SK-N-SH (cell line): ENCODE data around the gene SCART1. TPM values are rescaled to one million over a fixed set of nuclear protein-coding genes. Genes with fewer than 3 reads are reported as not detected.
"Not testable (repeated sequence)": the region's sequence is repeated elsewhere in the genome, so short reads cannot be mapped to it uniquely, and the experiment has no call there.

ENCODE experiments used
- CTCF ChIA-PET: fragments of 300-600, 350-600 bp; formaldehyde crosslinking; extraction: SDS; loops from one replicate; lab custom pipeline; 2021; lab: Yijun Ruan, JAX
- POLR2A ChIA-PET: fragments of 350-600 bp; sonication (Branson Sonifier 250); formaldehyde crosslinking; extraction: SDS; loops from one replicate; lab custom pipeline; 2020; ENCODE audit warnings: antibody characterized with exemption, inconsistent platforms; lab: Yijun Ruan, JAX
- DNase-seq: peaks from one replicate; pipeline ENCODE4 v3.0.0; 2012
- H2AFZ ChIP-seq: fragments of 200-600 bp; sonication (generic); 2 replicates; pipeline ENCODE4 v1.8.1; 2016; ENCODE audit warnings: antibody characterized with exemption, mild to moderate bottlenecking, low read depth
- H3F3A ChIP-seq: fragments of 200-600 bp; sonication (generic); replicated peaks from 2 replicates; pipeline ENCODE3; 2016; ENCODE audit warnings: antibody characterized with exemption, mild to moderate bottlenecking; ENCODE audit not compliant: insufficient read depth
- H3K27ac ChIP-seq, 2 experiments: fragments of 200-500 bp in 1 of 2; fragments of 200-600 bp in 1 of 2; sonication (Bioruptor generic) in 1 of 2; sonication (generic), shearing (Covaris generic) in 1 of 2; 2 replicates each; pipeline versions ENCODE4 v1.5.1 to v1.6.1; 2014 to 2016; ENCODE audit warnings: low read depth in 2 of 2, inconsistent platforms in 1 of 2, low read length in 1 of 2, mild to moderate bottlenecking in 1 of 2, mixed read lengths in 1 of 2
- H3K27me3 ChIP-seq: fragments of 200-600 bp; sonication (generic), shearing (Covaris generic); 2 replicates; pipeline ENCODE4 v1.6.1; 2016; ENCODE audit warnings: mixed run types; ENCODE audit not compliant: insufficient read depth
- H3K36me3 ChIP-seq, 2 experiments: fragments of 200-500 bp in 1 of 2; fragments of 200-600 bp in 1 of 2; sonication (Bioruptor generic) in 1 of 2; sonication (generic) in 1 of 2; replicated peaks in 1 of 2; 2 replicates each; pipeline versions ENCODE3 to v1.5.1; 2014 to 2016; ENCODE audit warnings: low read length in 1 of 2, mild to moderate bottlenecking in 1 of 2; ENCODE audit not compliant: insufficient read depth in 2 of 2, control insufficient read depth in 1 of 2
- H3K4me1 ChIP-seq, 2 experiments: fragments of 200-500 bp in 1 of 2; fragments of 200-600 bp in 1 of 2; sonication (Bioruptor generic) in 1 of 2; sonication (generic), shearing (Covaris generic) in 1 of 2; 2 replicates each; pipeline versions ENCODE4 v1.5.1 to v1.6.1; 2014 to 2016; ENCODE audit warnings: low read depth in 1 of 2, low read length in 1 of 2, mixed run types in 1 of 2; ENCODE audit not compliant: insufficient read depth in 2 of 2, control insufficient read depth in 1 of 2
- H3K4me2 ChIP-seq: fragments of 200-600 bp; sonication (generic), shearing (Covaris generic); 2 replicates; pipeline ENCODE4 v1.6.1; 2017; ENCODE audit warnings: mixed run types
- H3K4me3 ChIP-seq, 2 experiments: fragments of 200-500 bp in 1 of 2; fragments of 200-600 bp in 1 of 2; sonication (Bioruptor generic) in 1 of 2; sonication (generic), shearing (Covaris generic) in 1 of 2; 2 replicates each; pipeline versions ENCODE4 v1.5.1 to v1.8.1; 2014 to 2016; ENCODE audit warnings: low read depth in 2 of 2, inconsistent platforms in 1 of 2, low read length in 1 of 2, mild to moderate bottlenecking in 1 of 2, mixed read lengths in 1 of 2, moderate library complexity in 1 of 2
- H3K79me2 ChIP-seq: fragments of 200-600 bp; sonication (generic); 2 replicates; pipeline ENCODE4 v1.8.1; 2017; ENCODE audit warnings: mild to moderate bottlenecking; ENCODE audit not compliant: insufficient read depth
- H3K9ac ChIP-seq: fragments of 200-600 bp; sonication (generic); 2 replicates; pipeline ENCODE4 v1.6.1; 2017; ENCODE audit warnings: mixed run types
- H3K9me2 ChIP-seq: fragments of 200-600 bp; sonication (generic); 2 replicates; pipeline ENCODE4 v1.6.1; 2017; ENCODE audit warnings: mixed run types
- H3K9me3 ChIP-seq: fragments of 200-600 bp; sonication (generic); 2 replicates; pipeline ENCODE4 v1.6.1; 2017; ENCODE audit warnings: mixed run types, mild to moderate bottlenecking, moderate library complexity
- H4K20me1 ChIP-seq: fragments of 200-600 bp; sonication (generic); 2 replicates; pipeline ENCODE4 v1.6.1; 2017; ENCODE audit warnings: mild to moderate bottlenecking, mixed run types; ENCODE audit not compliant: insufficient read depth
- GATA2 ChIP-seq: sonication (generic); formaldehyde crosslinking; IDR thresholded peaks from 2 replicates; pipeline ENCODE4 v1.5.0; 2020; ENCODE audit warnings: mild to moderate bottlenecking, missing genetic modification reagents
- MEF2A ChIP-seq: IDR thresholded peaks from 2 replicates; pipeline ENCODE4 v1.4.0; 2012; ENCODE audit warnings: low read depth, borderline replicate concordance
- POLR2AphosphoS5 ChIP-seq: IDR thresholded peaks from 2 replicates; pipeline ENCODE4 v1.6.1; 2012; ENCODE audit warnings: low read depth, low read length
- TAF1 ChIP-seq: IDR thresholded peaks from 2 replicates; pipeline ENCODE4 v1.6.1; 2012; ENCODE audit warnings: low read depth, mild to moderate bottlenecking, low read length, moderate library complexity, borderline replicate concordance
- WGBS: methylation state at CpG from one replicate; pipeline ENCODE4 v1.1.6; 2017; ENCODE audit warnings: low lambda C conversion rate; 5-methylcytosine and 5-hydroxymethylcytosine counted together
- polyA plus RNA-seq, 3 experiments: library from polyadenylated mRNA; depleted of rRNA; stranded (reverse); fragments of >200 nt; gene quantifications; 2 replicates each; pipeline ENCODE4 v1.2.3, GENCODE V29; 2012
- TF ChIP-seq, protein P1 (sequence below): fragments of 150-350 bp; IDR thresholded peaks from 2 replicates; pipeline ENCODE4 v1.6.1; 2017; ENCODE audit warnings: antibody characterized with exemption, low read length, low read depth, borderline replicate concordance
- TF ChIP-seq, protein P2 (sequence below): IDR thresholded peaks from 2 replicates; pipeline ENCODE4 v1.4.0; 2012; ENCODE audit warnings: low read depth, borderline replicate concordance
- TF ChIP-seq, protein P3 (sequence below): IDR thresholded peaks from 2 replicates; pipeline ENCODE4 v1.4.0; 2012; ENCODE audit warnings: low read depth, borderline replicate concordance

The SCART1 gene
- polyA plus RNA-seq, 1 of the 3 experiments (the other 2 are of a cell fraction): 2.1 TPM

DNA sequence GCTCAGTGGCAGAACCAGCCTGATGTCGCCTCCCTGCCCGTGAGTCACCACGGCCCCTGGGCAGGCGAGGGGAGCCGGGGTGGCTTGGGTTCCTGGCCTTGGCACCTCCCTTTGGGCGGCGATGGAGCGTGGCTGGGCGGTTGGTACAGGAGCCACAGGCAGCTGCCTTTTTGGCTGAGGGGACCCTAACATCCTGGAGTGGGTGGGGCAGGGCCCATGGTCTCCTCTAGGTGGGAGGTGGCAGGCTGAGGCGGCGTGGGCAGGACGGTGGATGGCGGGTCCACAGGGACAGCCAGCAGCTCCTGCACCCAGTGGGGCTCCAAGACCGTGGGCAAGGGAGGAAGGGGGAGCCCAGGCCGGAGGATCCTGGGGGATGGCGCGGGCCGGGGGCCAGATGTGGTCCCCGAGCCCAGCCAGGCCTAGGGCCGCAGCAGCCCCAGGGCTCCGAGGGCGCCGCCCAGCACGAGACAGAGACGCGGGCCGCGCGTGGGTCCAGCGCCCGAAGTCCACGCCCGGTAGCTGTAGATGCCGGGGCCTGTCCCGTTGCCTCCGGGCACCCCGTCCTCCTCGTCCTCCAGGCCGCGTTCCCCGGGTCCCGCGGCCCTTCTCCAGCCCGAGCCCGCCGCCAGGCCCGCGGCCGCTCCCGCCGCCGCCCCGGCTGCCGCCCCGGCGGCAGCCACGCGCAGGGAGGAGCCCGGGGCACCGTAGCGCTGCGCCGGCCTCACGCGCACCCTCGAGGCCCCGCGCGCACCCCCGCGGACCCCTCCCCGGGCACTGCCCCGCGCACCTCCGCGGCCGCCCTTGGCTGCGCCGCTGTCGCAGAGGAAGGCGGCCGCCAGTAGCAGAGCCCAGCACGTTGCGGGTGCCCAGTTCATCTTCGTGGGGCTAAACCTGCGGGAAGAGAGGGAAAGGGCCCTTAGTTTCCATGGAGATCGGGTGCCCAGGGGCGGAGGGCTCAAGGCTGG lies 30.7 kb upstream of the SCART1 start:
- WGBS: 35% methylated on average over 29 of the region's 88 CpGs
- H3K4me1 ChIP-seq: no peaks in the 10 kb centered on the region; a peak in 1 of 4 replicates
- DNase-seq: peak; percentile 72
- no peaks in the 10 kb centered on the region for H3K27me3 ChIP-seq
- H3K27ac ChIP-seq: no peak overlapping the region
- no peaks in the 10 kb centered on the region for H3K79me2 ChIP-seq
- no peak overlapping the region for H3K9ac ChIP-seq
- peaks cover 0 to 22% of the 10 kb centered on the region in 2 experiments for H3K36me3 ChIP-seq
- no peaks in the 10 kb centered on the region for H3F3A ChIP-seq
- H3K9me3 ChIP-seq: no peaks in the 10 kb centered on the region
- ChIA-PET CTCF (interaction anchor here (1.2 kb wide), 1 partner anchor 97 kb away, joined by 4 read pairs; no protein-coding TSS in a partner anchor), POLR2A (no interaction called here)
- H3K4me3 ChIP-seq: no peak overlapping the region; a peak in 1 of 4 replicates
- TF ChIP-seq POLR2AphosphoS5 (no peak), MEF2A (no peak), GATA2 (no peak), TAF1 (no peak)
- TF ChIP-seq, protein P1, sequence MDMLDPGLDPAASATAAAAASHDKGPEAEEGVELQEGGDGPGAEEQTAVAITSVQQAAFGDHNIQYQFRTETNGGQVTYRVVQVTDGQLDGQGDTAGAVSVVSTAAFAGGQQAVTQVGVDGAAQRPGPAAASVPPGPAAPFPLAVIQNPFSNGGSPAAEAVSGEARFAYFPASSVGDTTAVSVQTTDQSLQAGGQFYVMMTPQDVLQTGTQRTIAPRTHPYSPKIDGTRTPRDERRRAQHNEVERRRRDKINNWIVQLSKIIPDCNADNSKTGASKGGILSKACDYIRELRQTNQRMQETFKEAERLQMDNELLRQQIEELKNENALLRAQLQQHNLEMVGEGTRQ: no peak
- TF ChIP-seq, protein P2, sequence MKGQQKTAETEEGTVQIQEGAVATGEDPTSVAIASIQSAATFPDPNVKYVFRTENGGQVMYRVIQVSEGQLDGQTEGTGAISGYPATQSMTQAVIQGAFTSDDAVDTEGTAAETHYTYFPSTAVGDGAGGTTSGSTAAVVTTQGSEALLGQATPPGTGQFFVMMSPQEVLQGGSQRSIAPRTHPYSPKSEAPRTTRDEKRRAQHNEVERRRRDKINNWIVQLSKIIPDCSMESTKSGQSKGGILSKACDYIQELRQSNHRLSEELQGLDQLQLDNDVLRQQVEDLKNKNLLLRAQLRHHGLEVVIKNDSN: no peak
- TF ChIP-seq, protein P3, sequence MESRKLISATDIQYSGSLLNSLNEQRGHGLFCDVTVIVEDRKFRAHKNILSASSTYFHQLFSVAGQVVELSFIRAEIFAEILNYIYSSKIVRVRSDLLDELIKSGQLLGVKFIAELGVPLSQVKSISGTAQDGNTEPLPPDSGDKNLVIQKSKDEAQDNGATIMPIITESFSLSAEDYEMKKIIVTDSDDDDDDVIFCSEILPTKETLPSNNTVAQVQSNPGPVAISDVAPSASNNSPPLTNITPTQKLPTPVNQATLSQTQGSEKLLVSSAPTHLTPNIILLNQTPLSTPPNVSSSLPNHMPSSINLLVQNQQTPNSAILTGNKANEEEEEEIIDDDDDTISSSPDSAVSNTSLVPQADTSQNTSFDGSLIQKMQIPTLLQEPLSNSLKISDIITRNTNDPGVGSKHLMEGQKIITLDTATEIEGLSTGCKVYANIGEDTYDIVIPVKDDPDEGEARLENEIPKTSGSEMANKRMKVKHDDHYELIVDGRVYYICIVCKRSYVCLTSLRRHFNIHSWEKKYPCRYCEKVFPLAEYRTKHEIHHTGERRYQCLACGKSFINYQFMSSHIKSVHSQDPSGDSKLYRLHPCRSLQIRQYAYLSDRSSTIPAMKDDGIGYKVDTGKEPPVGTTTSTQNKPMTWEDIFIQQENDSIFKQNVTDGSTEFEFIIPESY: no peak
- no peaks in the 10 kb centered on the region for H3K9me2 ChIP-seq
- H2AFZ ChIP-seq: no peak overlapping the region
- H3K4me2 ChIP-seq: no peak overlapping the region
- peaks cover 20% of the 10 kb centered on the region; the same call in 1 of the 2 replicates for H4K20me1 ChIP-seq

DNA sequence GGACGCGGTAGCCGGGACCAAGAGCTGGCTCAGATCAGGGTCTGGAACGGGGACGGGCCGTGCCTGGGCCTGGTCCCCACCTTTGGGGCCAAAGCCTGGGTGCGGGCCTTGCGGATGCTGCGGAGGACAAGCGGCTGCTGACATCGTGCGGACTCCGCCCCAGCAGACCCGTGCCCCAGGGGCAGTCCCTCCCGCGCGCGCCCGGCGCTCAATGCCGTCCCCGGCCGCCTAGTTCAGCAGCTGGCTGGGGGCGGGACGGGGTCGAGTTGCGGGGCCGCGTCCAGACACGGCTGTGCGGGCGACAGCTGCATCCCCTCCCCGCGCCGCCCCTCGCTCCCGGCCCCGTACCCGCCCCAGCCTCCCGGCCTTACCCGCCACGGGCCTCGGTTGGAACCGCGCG lies 29.6 kb upstream of the SCART1 start:
- peaks cover 0 to 16% of the 10 kb centered on the region in 2 experiments for H3K36me3 ChIP-seq
- H3K4me2 ChIP-seq, H3K9ac ChIP-seq, H3K9me2 ChIP-seq, H3K9me3 ChIP-seq, H3K27me3 ChIP-seq, H2AFZ ChIP-seq, H3K79me2 ChIP-seq, H3F3A ChIP-seq, CTCF ChIA-PET, DNase-seq, POLR2A ChIA-PET, H3K27ac ChIP-seq, H3K4me1 ChIP-seq: not testable (repeated sequence)
- no CpG with 5 or more reads among the region's 46 CpGs for WGBS
- peak overlapping the region in 1 of 2 experiments; percentile 26; a peak in 1 of 4 replicates for H3K4me3 ChIP-seq
- peaks cover 20% of the 10 kb centered on the region; the same call in 1 of the 2 replicates for H4K20me1 ChIP-seq

DNA sequence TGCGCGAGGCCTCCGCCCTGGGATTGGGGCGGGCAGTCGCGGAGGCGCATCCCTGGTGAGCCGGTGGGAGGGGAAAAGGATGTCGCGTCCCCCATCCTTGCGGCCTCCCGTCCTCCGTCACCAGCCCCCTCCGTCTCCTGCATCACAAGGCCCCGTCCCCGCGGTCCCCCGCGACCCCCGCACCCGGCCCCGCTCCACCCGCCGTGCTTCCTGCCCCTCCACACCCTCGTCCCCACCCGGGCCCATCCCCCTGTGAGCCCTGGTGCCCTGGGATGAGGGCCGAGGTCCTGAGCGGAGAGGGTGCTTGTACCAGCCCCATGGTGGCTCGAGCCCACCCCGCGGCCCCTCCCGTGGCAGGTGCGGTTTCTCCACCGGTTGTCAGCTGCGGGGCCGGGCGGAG lies 29.1 kb upstream of the SCART1 start, which contains the start of gene SPRN:
TSS of gene SPRN (minus strand) at position 25 of the 400 bp plus-strand sequence. CDS start 944 bp downstream, outside the sequence.
- H3K36me3 ChIP-seq: peaks cover 0 to 12% of the 10 kb centered on the region in 2 experiments
- H3K27me3 ChIP-seq, H3K9ac ChIP-seq, H3K9me2 ChIP-seq, POLR2A ChIA-PET, H2AFZ ChIP-seq, H3K4me1 ChIP-seq, DNase-seq, H3K27ac ChIP-seq, H3K79me2 ChIP-seq, H3K4me2 ChIP-seq, H3F3A ChIP-seq, CTCF ChIA-PET, H3K9me3 ChIP-seq: not testable (repeated sequence)
- WGBS: 32% methylated on average over 15 of the region's 37 CpGs
- peak within 1 kb of the TSS in 1 of 2 experiments; percentile 26; a peak in 1 of 4 replicates for H3K4me3 ChIP-seq
- peaks cover 20% of the 10 kb centered on the region; the same call in 1 of the 2 replicates for H4K20me1 ChIP-seq

DNA sequence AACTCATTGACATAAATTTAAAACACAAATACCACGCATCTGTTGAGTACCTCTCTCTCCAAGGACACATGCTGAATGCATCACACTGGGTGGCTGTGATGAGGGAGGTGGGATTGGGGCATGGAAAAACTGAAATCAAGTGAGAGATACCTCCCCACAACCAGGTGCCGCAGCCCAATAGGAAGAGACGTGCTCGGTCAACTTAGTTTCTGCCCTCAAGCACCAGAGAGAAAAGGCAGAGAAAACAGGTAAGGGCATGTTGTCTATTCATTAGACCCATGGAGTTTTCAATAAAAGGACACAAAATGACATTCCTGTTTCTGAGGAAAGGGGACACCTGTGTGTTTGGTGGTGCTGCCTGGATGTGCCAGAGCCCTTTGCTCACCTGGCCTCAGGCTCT lies 24.2 kb upstream of the SCART1 start:
- H3K36me3 ChIP-seq, H3K4me1 ChIP-seq, H2AFZ ChIP-seq, H3K4me2 ChIP-seq, H3K9me2 ChIP-seq, H3K9ac ChIP-seq, H3K27ac ChIP-seq, H3K9me3 ChIP-seq, H4K20me1 ChIP-seq, H3F3A ChIP-seq, CTCF ChIA-PET, H3K27me3 ChIP-seq, POLR2A ChIA-PET, DNase-seq, H3K79me2 ChIP-seq, H3K4me3 ChIP-seq: not testable (repeated sequence)
- 44% methylated on average over 3 of the region's 4 CpGs for WGBS
